DND-41 (cell line): ENCODE results near the gene FCRL4.

Source experiments
- ATAC-seq: fragments of 200-7000 bp; cut with Tn5 transposase; 3 replicates; pipeline ENCODE4 v1.9.1; 2021; ENCODE audit warnings: low read depth; ENCODE audit not compliant: insufficient read depth
- DNase-seq: peaks from one replicate; pipeline ENCODE4 v3.0.0-alpha.2; 2020
- H2AFZ ChIP-seq: 2 replicates; pipeline ENCODE4 v1.6.0; 2012; ENCODE audit warnings: low read depth, low read length
- H3K27ac ChIP-seq: 2 replicates; pipeline ENCODE4 v1.5.1; 2012; ENCODE audit warnings: low read length, inconsistent platforms
- H3K27me3 ChIP-seq: fragments of 200-600 bp; sonication (generic); 2 replicates; pipeline ENCODE4 v1.6.0; 2012; ENCODE audit warnings: low read length, mild to moderate bottlenecking, inconsistent platforms; ENCODE audit not compliant: insufficient read depth, poor library complexity
- H3K36me3 ChIP-seq: 2 replicates; pipeline ENCODE4 v1.5.1; 2012; ENCODE audit warnings: low read length, inconsistent platforms; ENCODE audit not compliant: insufficient read depth
- H3K4me1 ChIP-seq: 2 replicates; pipeline ENCODE4 v1.5.1; 2012; ENCODE audit warnings: mild to moderate bottlenecking, low read length; ENCODE audit not compliant: insufficient read depth
- H3K4me2 ChIP-seq: 2 replicates; pipeline ENCODE4 v1.6.0; 2012; ENCODE audit warnings: mild to moderate bottlenecking, moderate library complexity, low read length, inconsistent platforms; ENCODE audit not compliant: insufficient read depth
- H3K4me3 ChIP-seq, 2 experiments: fragments of 200-600 bp in 1 of 2; shearing (Covaris generic) in 1 of 2; 2 replicates each; pipeline ENCODE4 v1.5.1; 2012 to 2016; ENCODE audit warnings: inconsistent platforms in 2 of 2, low read length in 2 of 2, mild to moderate bottlenecking in 2 of 2, low read depth in 1 of 2, moderate library complexity in 1 of 2
- H3K79me2 ChIP-seq: 2 replicates; pipeline ENCODE4 v1.6.0; 2012; ENCODE audit warnings: low read length, inconsistent platforms; ENCODE audit not compliant: insufficient read depth
- H3K9ac ChIP-seq: 2 replicates; pipeline ENCODE4 v1.6.0; 2012; ENCODE audit warnings: low read depth, mild to moderate bottlenecking, inconsistent platforms, low read length, moderate library complexity
- H3K9me3 ChIP-seq: 2 replicates; pipeline ENCODE4 v1.5.1; 2012; ENCODE audit warnings: low read length, moderate library complexity, mild to moderate bottlenecking, inconsistent platforms; ENCODE audit not compliant: insufficient read depth, severe bottlenecking
- H4K20me1 ChIP-seq: 2 replicates; pipeline ENCODE4 v1.6.0; 2012; ENCODE audit warnings: low read length; ENCODE audit not compliant: insufficient read depth
- EZH2 ChIP-seq: IDR thresholded peaks from 3 replicates; pipeline ENCODE4 v1.6.1; 2012; ENCODE audit warnings: borderline replicate concordance, low read depth, mild to moderate bottlenecking, moderate library complexity, low read length, inconsistent platforms; ENCODE audit not compliant: severe bottlenecking
- TF ChIP-seq, protein P1 (sequence below): IDR thresholded peaks from 2 replicates; pipeline ENCODE4 v1.5.1; 2012; ENCODE audit warnings: borderline replicate concordance, low read length, moderate library complexity, mild to moderate bottlenecking; ENCODE audit not compliant: poor library complexity, severe bottlenecking; ENCODE audit errors: extremely low read depth

Gene FCRL4

DNA sequence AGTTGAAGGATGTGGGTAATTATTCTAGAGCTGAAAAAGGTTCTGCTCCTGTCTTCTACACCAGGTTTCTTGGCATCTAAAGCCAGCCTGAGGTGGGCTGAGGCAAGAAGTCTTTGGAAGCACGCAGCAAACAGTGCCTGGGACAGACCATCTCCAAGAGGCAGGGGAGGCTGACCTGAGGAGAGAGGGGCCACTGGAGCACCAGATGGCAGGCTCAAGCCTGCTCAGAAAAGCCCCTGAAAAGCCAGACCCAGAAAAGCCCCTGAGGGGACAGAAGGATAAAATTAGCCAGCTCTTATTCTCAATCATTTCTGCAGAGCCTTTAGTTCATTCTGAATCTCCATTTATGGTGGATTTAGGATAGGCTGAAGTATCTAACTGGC is 17.1 kb downstream of the FCRL4 start:
- TF ChIP-seq, protein P1, sequence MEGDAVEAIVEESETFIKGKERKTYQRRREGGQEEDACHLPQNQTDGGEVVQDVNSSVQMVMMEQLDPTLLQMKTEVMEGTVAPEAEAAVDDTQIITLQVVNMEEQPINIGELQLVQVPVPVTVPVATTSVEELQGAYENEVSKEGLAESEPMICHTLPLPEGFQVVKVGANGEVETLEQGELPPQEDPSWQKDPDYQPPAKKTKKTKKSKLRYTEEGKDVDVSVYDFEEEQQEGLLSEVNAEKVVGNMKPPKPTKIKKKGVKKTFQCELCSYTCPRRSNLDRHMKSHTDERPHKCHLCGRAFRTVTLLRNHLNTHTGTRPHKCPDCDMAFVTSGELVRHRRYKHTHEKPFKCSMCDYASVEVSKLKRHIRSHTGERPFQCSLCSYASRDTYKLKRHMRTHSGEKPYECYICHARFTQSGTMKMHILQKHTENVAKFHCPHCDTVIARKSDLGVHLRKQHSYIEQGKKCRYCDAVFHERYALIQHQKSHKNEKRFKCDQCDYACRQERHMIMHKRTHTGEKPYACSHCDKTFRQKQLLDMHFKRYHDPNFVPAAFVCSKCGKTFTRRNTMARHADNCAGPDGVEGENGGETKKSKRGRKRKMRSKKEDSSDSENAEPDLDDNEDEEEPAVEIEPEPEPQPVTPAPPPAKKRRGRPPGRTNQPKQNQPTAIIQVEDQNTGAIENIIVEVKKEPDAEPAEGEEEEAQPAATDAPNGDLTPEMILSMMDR = no peak
- no peak for TF ChIP-seq EZH2
- DNase-seq = no peak
- Histone ChIP-seq H3K36me3 (no peaks in the 10 kb centered on the region), H3K9ac (peak overlapping the region; percentile 5; the same call in 1 of the 2 replicates), H3K4me1 (peaks cover 56% of the 10 kb centered on the region), H3K4me2 (no peak overlapping the region), H2AFZ (peak overlapping the region; percentile 17), H3K4me3 (no peak overlapping the region), H3K79me2 (no peaks in the 10 kb centered on the region), H3K9me3 (peaks cover 6% of the 10 kb centered on the region), H4K20me1 (no peaks in the 10 kb centered on the region), H3K27me3 (no peaks in the 10 kb centered on the region), H3K27ac (peak overlapping the region; percentile 58)
- ATAC-seq = peak; percentile 31; the same call in 2 of the 3 replicates

DNA sequence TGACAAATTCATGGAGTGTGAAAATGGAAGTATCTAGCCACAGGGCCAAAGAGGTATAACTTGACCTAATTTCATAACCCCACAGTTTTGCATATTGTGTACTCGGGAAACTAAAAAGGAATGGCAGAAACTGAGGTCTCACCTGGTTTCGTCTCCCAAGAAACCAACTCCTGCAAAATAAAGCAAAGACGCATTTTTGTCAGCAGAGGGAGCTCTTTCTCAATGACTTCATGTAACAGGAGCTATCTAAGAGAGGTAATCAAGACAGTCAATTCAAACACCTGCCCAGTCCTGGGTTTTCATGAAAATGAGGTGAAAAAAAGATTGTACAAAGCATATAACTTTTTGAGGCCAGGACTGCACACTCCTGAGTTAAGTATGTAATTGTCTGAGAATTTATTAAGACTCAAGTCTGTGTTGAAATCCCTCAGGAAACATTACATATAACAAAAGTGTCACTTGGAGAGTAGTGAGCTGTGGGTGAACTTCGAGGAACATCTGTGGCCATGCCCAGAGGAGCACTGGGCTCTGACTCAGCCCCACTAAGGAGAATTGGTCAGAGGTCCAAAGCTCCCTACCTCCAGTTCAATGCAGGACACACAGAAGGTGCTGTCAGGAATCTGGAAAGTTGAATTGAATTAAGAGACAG is 17.6 kb downstream of the FCRL4 start:
- peak overlapping the region; percentile 5; the same call in 1 of the 2 replicates for H3K9ac ChIP-seq
- no peak overlapping the region for H3K4me2 ChIP-seq
- TF ChIP-seq, protein P1 = peak; percentile 96
- no peak for TF ChIP-seq EZH2
- peaks cover 51% of the 10 kb centered on the region for H3K4me1 ChIP-seq
- ATAC-seq = peak; percentile 78
- H4K20me1 ChIP-seq = no peaks in the 10 kb centered on the region
- no peaks in the 10 kb centered on the region for H3K27me3 ChIP-seq
- peaks cover 6% of the 10 kb centered on the region for H3K9me3 ChIP-seq
- peak overlapping the region; percentile 58 for H3K27ac ChIP-seq
- peak; percentile 69 for DNase-seq
- H3K36me3 ChIP-seq = no peaks in the 10 kb centered on the region
- no peak overlapping the region for H3K4me3 ChIP-seq
- peak overlapping the region; percentile 17; the same call in 1 of the 2 replicates for H2AFZ ChIP-seq
- H3K79me2 ChIP-seq = no peaks in the 10 kb centered on the region

DNA sequence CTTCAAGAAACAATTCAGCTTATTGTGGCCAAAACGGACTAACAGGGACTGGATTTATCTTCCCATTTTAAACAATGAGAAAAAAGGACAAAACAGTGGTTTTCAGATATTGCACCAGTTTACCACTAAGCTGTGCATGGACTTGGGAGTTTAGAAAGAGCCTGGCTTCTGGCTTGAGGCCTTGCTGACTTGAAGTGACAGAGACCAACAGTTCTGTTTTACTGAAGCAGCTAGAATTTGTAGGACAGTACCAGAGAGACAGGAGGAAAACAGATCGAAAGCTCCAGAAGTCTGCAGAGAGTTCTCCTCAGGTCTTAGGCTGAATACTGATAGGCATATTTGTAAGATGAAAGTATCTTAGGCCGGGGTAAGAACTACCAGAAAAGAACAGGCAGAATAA is 20.5 kb downstream of the FCRL4 start:
- no peaks in the 10 kb centered on the region for H3K9me3 ChIP-seq
- H3K79me2 ChIP-seq = no peaks in the 10 kb centered on the region
- TF ChIP-seq EZH2 = no peak
- TF ChIP-seq, protein P1 = no peak
- H4K20me1 ChIP-seq = no peaks in the 10 kb centered on the region
- no peak for ATAC-seq
- H3K27ac ChIP-seq = no peak overlapping the region
- no peak overlapping the region for H3K4me3 ChIP-seq
- no peak overlapping the region for H3K9ac ChIP-seq
- peaks cover 25% of the 10 kb centered on the region for H3K4me1 ChIP-seq
- no peak overlapping the region for H3K4me2 ChIP-seq
- no peaks in the 10 kb centered on the region for H3K36me3 ChIP-seq
- H2AFZ ChIP-seq = no peak overlapping the region
- no peak for DNase-seq
- no peaks in the 10 kb centered on the region for H3K27me3 ChIP-seq

DNA sequence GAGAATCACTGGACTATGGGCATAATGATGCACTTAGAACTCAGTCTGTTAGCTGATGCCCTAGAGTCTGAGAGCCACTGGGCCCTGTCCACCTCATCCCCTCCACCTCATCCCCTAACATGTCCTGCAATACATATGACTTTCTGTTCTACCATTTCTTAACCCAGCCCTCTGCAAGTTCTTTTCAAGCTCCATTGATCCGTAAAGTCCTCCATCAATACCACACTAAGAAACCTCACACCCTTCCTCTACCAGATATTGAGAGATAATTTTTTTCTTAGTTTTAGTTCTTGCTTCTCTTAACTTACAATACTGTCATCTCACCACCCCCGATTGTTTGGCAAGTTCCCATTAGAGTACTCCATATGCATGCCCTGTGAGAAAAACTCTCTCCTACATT is 22.1 kb downstream of the FCRL4 start:
- no peaks in the 10 kb centered on the region for H3K9me3 ChIP-seq
- no peaks in the 10 kb centered on the region for H4K20me1 ChIP-seq
- H3K27ac ChIP-seq = no peak overlapping the region
- no peaks in the 10 kb centered on the region for H3K79me2 ChIP-seq
- no peaks in the 10 kb centered on the region for H3K36me3 ChIP-seq
- no peak overlapping the region for H3K9ac ChIP-seq
- H3K27me3 ChIP-seq = no peaks in the 10 kb centered on the region
- DNase-seq = no peak
- H2AFZ ChIP-seq = no peak overlapping the region
- no peak overlapping the region for H3K4me2 ChIP-seq
- no peak overlapping the region for H3K4me3 ChIP-seq
- peaks cover 8% of the 10 kb centered on the region for H3K4me1 ChIP-seq
- TF ChIP-seq, protein P1 = no peak
- TF ChIP-seq EZH2 = no peak
- ATAC-seq = no peak
